Thyroid gland (tissue), 4 donors: ENCODE results near the gene ITLN2. TPM values are rescaled to one million over a fixed set of nuclear protein-coding genes. Genes with fewer than 3 reads are reported as not detected.

ENCODE experiments used
- DNase-seq, 2 donors: peaks; one replicate each; pipeline ENCODE4 v3.0.0-alpha.2; 2019
- H3K27ac ChIP-seq, 3 donors: fragments of 200-600 bp; sonication (generic); 1 replicate in 2 of 3; 2 replicates in 1 of 3; pipeline ENCODE4 v1.5.1; 2016 to 2019; ENCODE audit warnings: mild to moderate bottlenecking in 1 of 3, moderate library complexity in 1 of 3
- H3K27me3 ChIP-seq: fragments of 200-600 bp; sonication (generic); one replicate; pipeline ENCODE4 v1.5.1; 2019
- H3K36me3 ChIP-seq, 2 donors: fragments of 200-600 bp; sonication (generic); one replicate each; pipeline ENCODE4 v1.5.1; 2016 to 2019
- H3K4me1 ChIP-seq, 2 donors: fragments of 200-600 bp; sonication (generic); one replicate each; pipeline ENCODE4 v1.5.1; 2017 to 2019
- H3K4me3 ChIP-seq, 3 donors: fragments of 200-600 bp; sonication (generic); replicated peaks in 1 of 3; 1 replicate in 2 of 3; 2 replicates in 1 of 3; pipeline ENCODE4 v1.5.1; 2016; ENCODE audit warnings: mild to moderate bottlenecking in 1 of 3
- H3K9me3 ChIP-seq: fragments of 200-600 bp; sonication (generic); one replicate; pipeline ENCODE4 v1.5.1; 2017
- POLR2A ChIP-seq, 2 donors: fragments of 450-650 bp; IDR thresholded peaks; one replicate each; pipeline ENCODE4 v1.6.1; 2017; ENCODE audit warnings: antibody characterized with exemption in 2 of 2, mild to moderate bottlenecking in 2 of 2, moderate library complexity in 1 of 2
- WGBS, 2 donors: methylation state at CpG; one replicate each; pipeline ENCODE4 v1.1.5; 2017; 5-methylcytosine and 5-hydroxymethylcytosine counted together
- intact Hi-C: fragments of 100-400 bp; cut with DNase I; formaldehyde crosslinking; loops from one replicate; pipeline ENCODE4 v1.15.1; 2023
- total RNA-seq, 4 donors: library from RNA; depleted of rRNA; stranded (reverse); fragments of >200 nt; gene quantifications; one replicate each; pipeline ENCODE4 v1.2.3, GENCODE V29; 2016
- TF ChIP-seq, protein P1 (sequence below), 6 experiments: fragments of 200-600 bp in 3 of 6; fragments of 450-650 bp in 3 of 6; sonication (generic) in 3 of 6; IDR thresholded peaks; one replicate each; pipeline ENCODE4 v1.5.1; 2016 to 2019; ENCODE audit warnings: antibody characterized with exemption in 6 of 6, mild to moderate bottlenecking in 2 of 6, inconsistent platforms in 1 of 6, moderate library complexity in 1 of 6

The ITLN2 gene
- total RNA-seq = not detected

DNA sequence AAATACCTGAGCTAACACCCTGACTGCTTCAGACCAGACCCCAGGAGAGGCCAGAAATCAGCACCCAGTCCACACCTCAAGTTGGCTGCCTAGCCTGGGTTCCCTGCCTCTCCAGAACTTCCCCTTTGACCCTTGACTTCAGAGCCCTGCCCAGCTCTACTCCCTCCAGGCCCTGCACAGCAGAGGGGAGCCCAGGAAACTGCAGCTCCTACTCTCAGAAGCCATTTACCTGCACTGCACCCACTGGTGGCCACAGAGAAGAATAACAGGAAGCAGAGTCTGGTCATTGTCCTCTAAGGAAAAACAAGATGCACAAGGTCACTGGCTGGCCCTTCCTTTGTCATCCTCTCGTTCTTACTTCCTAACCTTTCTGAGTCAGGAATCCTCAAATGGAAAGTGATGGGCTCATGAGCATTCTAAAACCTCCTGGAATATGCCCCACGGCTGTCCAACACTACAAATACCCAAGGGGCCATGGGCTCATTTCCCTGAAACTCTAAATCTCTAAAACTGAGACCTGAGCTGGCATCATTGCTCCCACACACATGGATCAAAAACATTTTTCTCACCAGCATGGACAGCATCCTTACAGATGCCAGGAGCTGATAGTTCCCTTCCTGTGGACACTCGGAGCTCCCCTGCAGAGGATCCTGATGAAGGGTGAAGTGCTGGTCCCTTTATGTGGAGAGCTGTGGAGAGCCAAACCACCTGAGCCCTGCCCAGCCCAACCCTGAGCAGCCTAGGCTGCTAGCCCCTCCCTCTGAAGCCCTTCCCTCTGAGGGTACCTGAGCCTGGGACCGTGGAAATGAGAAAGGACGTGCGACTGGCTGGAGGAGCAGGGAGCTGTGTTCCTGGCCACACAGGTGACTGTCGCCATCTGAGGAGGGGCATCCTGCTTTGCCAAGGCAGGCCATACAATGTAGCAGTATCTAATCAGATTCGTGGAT is at the start of gene ITLN2:
TSS of gene ITLN2 (minus strand) at position 652 of the 947 bp plus-strand sequence. CDS start at position 584, 68 bp downstream.
- Histone ChIP-seq H3K27ac (no peak within 1 kb of the TSS), H3K36me3 (no peaks in the 10 kb centered on the region), H3K4me1 (peaks cover 0 to 7% of the 10 kb centered on the region in 2 donors), H3K9me3 (no peaks in the 10 kb centered on the region), H3K27me3 (no peaks in the 10 kb centered on the region), H3K4me3 (no peak within 1 kb of the TSS)
- TF ChIP-seq, protein P1, sequence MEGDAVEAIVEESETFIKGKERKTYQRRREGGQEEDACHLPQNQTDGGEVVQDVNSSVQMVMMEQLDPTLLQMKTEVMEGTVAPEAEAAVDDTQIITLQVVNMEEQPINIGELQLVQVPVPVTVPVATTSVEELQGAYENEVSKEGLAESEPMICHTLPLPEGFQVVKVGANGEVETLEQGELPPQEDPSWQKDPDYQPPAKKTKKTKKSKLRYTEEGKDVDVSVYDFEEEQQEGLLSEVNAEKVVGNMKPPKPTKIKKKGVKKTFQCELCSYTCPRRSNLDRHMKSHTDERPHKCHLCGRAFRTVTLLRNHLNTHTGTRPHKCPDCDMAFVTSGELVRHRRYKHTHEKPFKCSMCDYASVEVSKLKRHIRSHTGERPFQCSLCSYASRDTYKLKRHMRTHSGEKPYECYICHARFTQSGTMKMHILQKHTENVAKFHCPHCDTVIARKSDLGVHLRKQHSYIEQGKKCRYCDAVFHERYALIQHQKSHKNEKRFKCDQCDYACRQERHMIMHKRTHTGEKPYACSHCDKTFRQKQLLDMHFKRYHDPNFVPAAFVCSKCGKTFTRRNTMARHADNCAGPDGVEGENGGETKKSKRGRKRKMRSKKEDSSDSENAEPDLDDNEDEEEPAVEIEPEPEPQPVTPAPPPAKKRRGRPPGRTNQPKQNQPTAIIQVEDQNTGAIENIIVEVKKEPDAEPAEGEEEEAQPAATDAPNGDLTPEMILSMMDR (IDR thresholded peaks at IDR 0.05) = peak in 5 of 6 experiments; percentile 19 to 62 (median 48)
- no peak for TF ChIP-seq POLR2A (IDR thresholded peaks at IDR 0.05)
- intact Hi-C loops = no loop called here
- 63 to 73% methylated on average over 8 of the region's 8 CpGs for WGBS, 2 donors
- peak; percentile 27 to 45 for DNase-seq

GRCh38 chr1:161001525-161001924 is 46.9 kb upstream of the ITLN2 start:
- H3K9me3 ChIP-seq = no peaks in the 10 kb centered on the region
- H3K36me3 ChIP-seq = peaks cover 13 to 26% of the 10 kb centered on the region in 2 donors
- no peaks in the 10 kb centered on the region for H3K27me3 ChIP-seq
- peaks cover 30 to 52% of the 10 kb centered on the region in 2 donors for H3K4me1 ChIP-seq
- intact Hi-C loops = loop anchor here (5.0 kb wide), 1 partner anchor 41 kb away; no protein-coding TSS in a partner anchor
- TF ChIP-seq POLR2A (IDR thresholded peaks at IDR 0.05) = no peak
- TF ChIP-seq, protein P1 (IDR thresholded peaks at IDR 0.05) = no peak
- DNase-seq = peak; percentile 77 to 83
- WGBS, 2 donors = 44 to 51% methylated on average over 5 of the region's 5 CpGs
- no peak overlapping the region for H3K4me3 ChIP-seq
- H3K27ac ChIP-seq = peak overlapping the region; percentile 8 to 49 (median 27)

DNA sequence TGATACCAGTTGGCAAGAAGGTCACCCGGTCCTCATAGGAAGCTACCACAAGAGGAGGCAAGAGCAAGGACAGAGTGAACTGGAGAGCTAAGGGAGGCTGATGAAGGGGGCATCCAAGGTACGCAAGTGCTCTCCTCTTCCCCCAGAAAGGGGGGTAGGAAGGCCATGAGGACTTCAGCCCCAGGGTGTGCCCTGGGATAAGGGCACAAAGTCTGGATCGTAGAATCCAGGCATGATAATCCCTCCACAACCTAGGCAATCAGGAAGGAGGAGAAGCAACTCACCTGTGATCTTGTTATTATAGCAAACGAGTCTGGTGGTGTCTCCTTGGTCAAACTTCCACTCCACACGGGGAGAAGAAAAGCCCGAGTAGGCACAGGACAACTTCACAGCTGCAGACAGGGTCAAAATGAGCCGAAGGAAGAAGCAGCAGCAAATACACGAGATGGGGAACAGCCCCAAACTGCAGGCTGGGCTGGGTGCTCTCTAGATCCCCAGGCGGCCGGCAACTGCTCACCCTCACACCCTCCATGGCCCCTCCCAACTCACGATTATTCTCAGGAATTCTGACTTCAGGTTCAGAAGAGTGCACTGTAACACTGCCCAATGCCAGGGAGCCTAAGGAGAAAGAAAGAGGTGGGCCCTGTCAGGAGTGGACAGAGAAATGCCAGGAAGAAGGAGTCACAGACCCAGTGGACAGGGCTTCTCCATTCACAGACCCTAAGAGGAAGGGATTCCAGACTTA is 46.3 kb upstream of the ITLN2 start:
- Histone ChIP-seq H3K4me3 (no peak overlapping the region), H3K27ac (peak overlapping the region; percentile 8 to 49 (median 27)), H3K27me3 (no peaks in the 10 kb centered on the region), H3K4me1 (peaks cover 30 to 49% of the 10 kb centered on the region in 2 donors), H3K36me3 (peaks cover 13 to 26% of the 10 kb centered on the region in 2 donors), H3K9me3 (no peaks in the 10 kb centered on the region)
- WGBS, 2 donors = 42 to 60% methylated on average over 11 of the region's 11 CpGs
- intact Hi-C loops = loop anchor here (5.0 kb wide), 1 partner anchor 41 kb away; no protein-coding TSS in a partner anchor
- DNase-seq = peak; percentile 41 to 47
- TF ChIP-seq, protein P1 (IDR thresholded peaks at IDR 0.05) = no peak
- TF ChIP-seq POLR2A (IDR thresholded peaks at IDR 0.05) = no peak

DNA sequence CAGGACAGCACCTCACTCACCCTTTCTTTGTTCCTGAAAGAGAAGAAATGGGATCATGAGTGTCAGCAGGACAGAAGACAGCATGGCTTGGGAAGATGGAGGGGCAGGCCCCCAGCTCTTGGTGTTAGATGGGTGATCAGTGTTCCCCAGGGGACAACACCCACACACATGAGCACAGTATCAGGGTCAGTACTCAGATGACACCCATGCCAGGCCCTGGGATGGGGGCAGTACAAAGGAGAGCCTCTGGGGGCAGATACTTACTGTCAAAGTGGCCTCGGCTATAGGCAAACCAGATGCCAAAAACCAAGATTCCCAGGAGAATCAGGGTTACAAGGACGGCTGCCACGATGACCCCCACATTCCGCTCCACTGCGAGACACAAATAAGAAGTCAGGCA is 44.8 kb upstream of the ITLN2 start:
- intact Hi-C loops = loop anchor here (5.0 kb wide), 1 partner anchor 98 kb away; the partner anchor contains the start of gene KLHDC9
- no peaks in the 10 kb centered on the region for H3K27me3 ChIP-seq
- peaks cover 16 to 33% of the 10 kb centered on the region in 2 donors for H3K4me1 ChIP-seq
- no peak overlapping the region for H3K27ac ChIP-seq
- TF ChIP-seq, protein P1 (IDR thresholded peaks at IDR 0.05) = no peak
- no peak for TF ChIP-seq POLR2A (IDR thresholded peaks at IDR 0.05)
- peaks cover 13 to 26% of the 10 kb centered on the region in 2 donors for H3K36me3 ChIP-seq
- no peak for DNase-seq
- H3K4me3 ChIP-seq = no peak overlapping the region
- no peaks in the 10 kb centered on the region for H3K9me3 ChIP-seq
- WGBS, 2 donors = 79 to 95% methylated on average over 5 of the region's 5 CpGs
